Kidney (tissue), 14 donors: ENCODE measurements around the gene CTLA4. TPM values are rescaled to one million over a fixed set of nuclear protein-coding genes. Genes with fewer than 3 reads are reported as not detected.

Source experiments
- DNase-seq, 5 donors: peaks; one replicate each; pipeline ENCODE4 v3.0.0-alpha.2; 2013 to 2020
- FAIRE-seq: peaks from 2 replicates; lab custom pipeline; 2012; peaks lifted over from hg19 to GRCh38; lab: Jason Lieb, UNC
- H3K27ac ChIP-seq, 2 donors: one replicate each; pipeline ENCODE4 v1.7.0; 2013; ENCODE audit warnings: low read depth in 2 of 2, low read length in 2 of 2, inconsistent platforms in 1 of 2
- H3K27me3 ChIP-seq: one replicate; pipeline ENCODE4 v1.7.1; 2013; ENCODE audit warnings: low read length, inconsistent platforms; ENCODE audit not compliant: control insufficient read depth, insufficient read depth
- H3K36me3 ChIP-seq, 3 donors: one replicate each; pipeline versions ENCODE4 v1.7.0 to v1.7.1; 2013; ENCODE audit warnings: low read length in 3 of 3, control low read depth in 1 of 3, inconsistent platforms in 1 of 3; ENCODE audit not compliant: insufficient read depth in 3 of 3, control insufficient read depth in 2 of 3
- H3K4me1 ChIP-seq, 3 donors: one replicate each; pipeline versions ENCODE4 v1.7.0 to v1.7.1; 2013; ENCODE audit warnings: low read length in 3 of 3, inconsistent platforms in 1 of 3, low read depth in 1 of 3; ENCODE audit not compliant: control insufficient read depth in 2 of 3, insufficient read depth in 2 of 3
- H3K4me3 ChIP-seq, 3 donors: one replicate each; pipeline versions ENCODE4 v1.7.0 to v1.8.1; 2013; ENCODE audit warnings: low read length in 3 of 3, control low read depth in 1 of 3, inconsistent platforms in 1 of 3
- H3K9ac ChIP-seq, 3 donors: one replicate each; pipeline versions ENCODE4 v1.7.0 to v1.7.1; 2013; ENCODE audit warnings: low read length in 3 of 3, control low read depth in 1 of 3, inconsistent platforms in 1 of 3
- H3K9me3 ChIP-seq, 3 donors: one replicate each; pipeline versions ENCODE4 v1.7.0 to v1.7.1; 2013; ENCODE audit warnings: low read length in 3 of 3, control low read depth in 1 of 3, inconsistent platforms in 1 of 3; ENCODE audit not compliant: control insufficient read depth in 2 of 3, insufficient read depth in 1 of 3
- CTCF ChIP-seq: IDR thresholded peaks from 3 replicates; pipeline ENCODE4 v1.5.1; 2012; ENCODE audit warnings: mild to moderate bottlenecking, moderate library complexity, borderline replicate concordance; ENCODE audit not compliant: insufficient read depth; ENCODE audit errors: extremely low read depth
- intact Hi-C: fragments of 100-400 bp; cut with DNase I; formaldehyde crosslinking; loops from one replicate; pipeline ENCODE4 v1.11.1; 2022
- polyA plus RNA-seq: library from polyadenylated mRNA; stranded (reverse); fragments of 350-450 nt; fragmentation: Illumina TruSeq; extraction: RNeasy Lipid Tissue Mini Kit (QIAGEN cat#74804); gene quantifications from one replicate; pipeline ENCODE4 v1.2.3, GENCODE V29; 2014; ENCODE audit warnings: low read depth, low replicate concordance; ENCODE audit not compliant: insufficient read depth
- total RNA-seq: library from RNA; stranded (reverse); fragmentation: NEBNext Ultra II Directional; extraction: Animal tissue kit (Norgen Biotek cat#: 25700); gene quantifications from one replicate; pipeline ENCODE4 v1.2.1, GENCODE V29; 2021
- donor health status: control.
- donor health status: control.
- donor health status: control.
- donor health status: control.
- donor health status: control.
- donor health status: DM: yes; HTN: yes; CAD: no.
- donor health status: Normal renal cell carcinoma (clear cell type).

Gene CTLA4
- total and polyA plus RNA-seq, 2 donors from 2014 or later = 0.22 to 2.0 TPM

- intact Hi-C loops = no loop called here
- FAIRE-seq = no peak
- H3K36me3 ChIP-seq = no peaks in the 10 kb centered on the region
- no peak for DNase-seq
- H3K4me3 ChIP-seq = no peak overlapping the region
- no peak for TF ChIP-seq CTCF
- H3K27me3 ChIP-seq = no peaks in the 10 kb centered on the region
- H3K9ac ChIP-seq = no peak overlapping the region
- no peaks in the 10 kb centered on the region for H3K9me3 ChIP-seq
- no peak overlapping the region for H3K27ac ChIP-seq
- H3K4me1 ChIP-seq = no peaks in the 10 kb centered on the region
These were observed 8.4 kb upstream of the CTLA4 start for GRCh38 chr2:203859030-203859789.

- Histone ChIP-seq H3K4me1 (no peaks in the 10 kb centered on the region), H3K9ac (no peak overlapping the region), H3K27ac (no peak overlapping the region), H3K36me3 (no peaks in the 10 kb centered on the region), H3K9me3 (no peaks in the 10 kb centered on the region), H3K4me3 (no peak overlapping the region), H3K27me3 (no peaks in the 10 kb centered on the region)
- no peak for TF ChIP-seq CTCF
- intact Hi-C loops = no loop called here
- FAIRE-seq = no peak
- DNase-seq = no peak
These were observed 6.4 kb upstream of the CTLA4 start for GRCh38 chr2:203861197-203861596.

GRCh38 chr2:203861607-203862006 lies 6.0 kb upstream of the CTLA4 start:
- Histone ChIP-seq H3K27ac (no peak overlapping the region), H3K4me1 (no peaks in the 10 kb centered on the region), H3K9me3 (no peaks in the 10 kb centered on the region), H3K36me3 (no peaks in the 10 kb centered on the region), H3K4me3 (no peak overlapping the region), H3K9ac (no peak overlapping the region), H3K27me3 (no peaks in the 10 kb centered on the region)
- FAIRE-seq (no peak), DNase-seq (no peak)
- intact Hi-C loops = no loop called here
- no peak for TF ChIP-seq CTCF
